HL-60 (cell line): ENCODE results near the gene PIGT.

Experiments
- DNase-seq, 2 experiments: peaks; one replicate each; pipeline ENCODE4 v3.0.0-alpha.2; 2010 to 2020; ENCODE audit warnings: low read depth in 1 of 2, low spot score in 1 of 2
- H3K27ac ChIP-seq: fragments of 250-450 bp; sonication (Bioruptor Pico); replicated peaks from 2 replicates; pipeline ENCODE4 v1.5.1; 2020; ENCODE audit warnings: mild to moderate bottlenecking, moderate library complexity
- H3K27me3 ChIP-seq: fragments of 250-450 bp; sonication (Bioruptor Pico); 2 replicates; pipeline ENCODE4 v1.5.1; 2021; ENCODE audit warnings: mild to moderate bottlenecking, moderate library complexity; ENCODE audit not compliant: insufficient read depth, poor library complexity, severe bottlenecking
- H3K4me3 ChIP-seq: replicated peaks from 2 replicates; pipeline ENCODE4 v1.5.1; 2011; ENCODE audit warnings: mild to moderate bottlenecking, control low read depth, low read length; ENCODE audit not compliant: insufficient read depth
- CTCF ChIP-seq: IDR thresholded peaks from one replicate; pipeline ENCODE4 v1.5.1; 2011; ENCODE audit warnings: low read length, control low read depth, inconsistent platforms; ENCODE audit not compliant: insufficient read depth
- GABPA ChIP-seq: IDR thresholded peaks from 2 replicates; pipeline ENCODE4 v1.6.1; 2012; ENCODE audit warnings: low read depth
- POLR2AphosphoS5 ChIP-seq: IDR thresholded peaks from 2 replicates; pipeline ENCODE4 v1.6.1; 2012; ENCODE audit warnings: low read depth
- REST ChIP-seq: IDR thresholded peaks from 2 replicates; pipeline ENCODE4 v1.6.1; 2012; ENCODE audit warnings: low read depth; ENCODE audit not compliant: insufficient replicate concordance
- SPI1 ChIP-seq: IDR thresholded peaks from 2 replicates; pipeline ENCODE4 v1.6.1; 2012; ENCODE audit warnings: low read depth, mild to moderate bottlenecking, borderline replicate concordance

The PIGT gene

GRCh38 chr20:45405571-45406259, 10.2 kb upstream of the PIGT start:
- Histone ChIP-seq H3K27ac (peak overlapping the region; percentile 34), H3K27me3 (no peaks in the 10 kb centered on the region), H3K4me3 (peak overlapping the region; percentile 67)
- DNase-seq, result no peak
- no peak for TF ChIP-seq GABPA
- no peak for TF ChIP-seq SPI1
- no peak for TF ChIP-seq POLR2AphosphoS5
- no peak for TF ChIP-seq REST
- TF ChIP-seq CTCF, result no peak

GRCh38 chr20:45406260-45407066, 9.5 kb upstream of the PIGT start:
- peak overlapping the region; percentile 34 for H3K27ac ChIP-seq
- peak; percentile 38 to 62 for DNase-seq
- H3K4me3 ChIP-seq, result peak overlapping the region; percentile 67
- peak; percentile 55 for TF ChIP-seq REST
- no peak for TF ChIP-seq SPI1
- H3K27me3 ChIP-seq, result no peaks in the 10 kb centered on the region

- DNase-seq, result no peak
- H3K4me3 ChIP-seq, result no peak overlapping the region
- no peaks in the 10 kb centered on the region for H3K27me3 ChIP-seq
- TF ChIP-seq POLR2AphosphoS5 (no peak), REST (no peak), SPI1 (no peak), GABPA (no peak), CTCF (no peak)
- no peak overlapping the region for H3K27ac ChIP-seq
Observed at GRCh38 chr20:45407067-45407745, 8.7 kb upstream of the PIGT start.
